Erythroblast (primary cell): ENCODE results near the gene HOGA1.

ENCODE experiments used
- GATA1 ChIP-seq: IDR thresholded peaks from 2 replicates; pipeline ENCODE4 v1.6.1; 2011; ENCODE audit warnings: low read depth, mild to moderate bottlenecking, control low read depth, low read length, moderate library complexity
- POLR2A ChIP-seq: IDR thresholded peaks from 2 replicates; pipeline ENCODE4 v1.6.1; 2011; ENCODE audit warnings: mild to moderate bottlenecking, low read length

- no peak for TF ChIP-seq POLR2A
- no peak for TF ChIP-seq GATA1
These were observed 3.0 kb downstream of the HOGA1 start for GRCh38 chr10:97587183-97587582.
